Heart right ventricle (tissue), 16 donors: ENCODE measurements around the gene RPN1. TPM values are rescaled to one million over a fixed set of nuclear protein-coding genes. Genes with fewer than 3 reads are reported as not detected.

Source experiments
- ATAC-seq, 8 donors: fragments of 200-7000 bp; cut with Tn5 transposase; one replicate each; pipeline ENCODE4 v1.9.1; 2020; ENCODE audit warnings: mild to moderate bottlenecking in 8 of 8, moderate library complexity in 8 of 8, moderate number of reproducible peaks in 1 of 8
- DNase-seq, 2 donors: peaks; one replicate each; pipeline ENCODE4 v3.0.0-alpha.2; 2020
- H3K27ac ChIP-seq, 10 donors: fragments of 200-600 bp; sonication (generic) in 2 of 10; one replicate each; pipeline versions ENCODE4 v1.5.0 to v1.8.0; 2020 to 2022; ENCODE audit warnings: mild to moderate bottlenecking in 3 of 10
- H3K27me3 ChIP-seq, 7 donors: fragments of 200-600 bp; one replicate each; pipeline ENCODE4 v1.8.0; 2021 to 2022; ENCODE audit warnings: mild to moderate bottlenecking in 2 of 7
- H3K36me3 ChIP-seq, 9 donors: fragments of 200-600 bp; sonication (generic) in 1 of 9; one replicate each; pipeline versions ENCODE4 v1.5.0 to v1.8.0; 2020 to 2022; ENCODE audit warnings: mild to moderate bottlenecking in 2 of 9
- H3K4me1 ChIP-seq, 9 donors: fragments of 200-600 bp; sonication (generic) in 1 of 9; one replicate each; pipeline versions ENCODE4 v1.5.0 to v1.8.0; 2020 to 2022; ENCODE audit warnings: mild to moderate bottlenecking in 4 of 9
- H3K4me3 ChIP-seq, 10 donors: fragments of 200-600 bp; sonication (generic) in 2 of 10; one replicate each; pipeline versions ENCODE4 v1.5.0 to v1.8.0; 2020 to 2022; ENCODE audit warnings: mild to moderate bottlenecking in 7 of 10, moderate library complexity in 2 of 10
- H3K9me3 ChIP-seq, 11 donors: fragments of 200-600 bp in 10 of 11; sonication (generic) in 2 of 11; one replicate each; pipeline versions ENCODE4 v1.5.0 to v1.8.0; 2013 to 2022; ENCODE audit warnings: mild to moderate bottlenecking in 2 of 11, control low read depth in 1 of 11, moderate library complexity in 1 of 11
- CTCF ChIP-seq, 9 donors: fragments of 200-600 bp; sonication (generic) in 2 of 9; IDR thresholded peaks; one replicate each; pipeline versions ENCODE4 v1.5.0 to v1.8.0; 2021 to 2022; ENCODE audit warnings: antibody characterized with exemption in 9 of 9, mild to moderate bottlenecking in 5 of 9, moderate library complexity in 1 of 9
- WGBS, 2 donors: extraction: QIAGEN DNeasy Blood & Tissue Kit; methylation state at CpG; one replicate each; pipeline ENCODE4 v1.1.7; 2013; ENCODE audit warnings: inconsistent platforms in 1 of 2; 5-methylcytosine and 5-hydroxymethylcytosine counted together
- intact Hi-C, 10 donors: fragments of 100-400 bp; cut with DNase I; formaldehyde crosslinking; loops; one replicate each; pipeline versions ENCODE4 v1.11.1 to v1.14.2; 2022
- polyA plus RNA-seq, 2 donors: library from polyadenylated mRNA; stranded (reverse); fragments of 200-250 nt; gene quantifications; one replicate each; pipeline ENCODE4 v1.2.3, GENCODE V29; 2013
- total RNA-seq, 10 donors: library from RNA; stranded (reverse); fragmentation: NEBNext Ultra II Directional in 3 of 10; extraction: Animal tissue kit (Norgen Biotek cat#: 25700) in 3 of 10; gene quantifications; one replicate each; pipeline versions ENCODE4 v1.2.1 to v1.2.4, GENCODE V29; 2021 to 2023
- donor health status: Arrhythmogenic right ventricular cardiomyopathy.
- donor health status: ischemic (EF 13 %, LVEDD 7.1; RV severe dilation, severe dysfunction).
- donor health status: healthy with polysubstance abuse.
- donor health status: DM: no; HTN: yes; CAD: no.
- donor health status: DM: no; HTN: no; CAD: no.
- donor health status: ischemic (EF 25% LVEDD 6.9; RV normal size, moderate dysfunction).
- donor health status: ischemic (EF 25% LVEDD 5.7; RV mildly dilated, moderate dysfunction).
- donor health status: healthy.
- donor health status: DM: yes; HTN: yes; CAD: no.
- donor health status: Ischemic cardiomyopathy.
- donor health status: ischemic (EF 35%, LVEDD 5.7; RV mildly dilated, moderate dysfunction).
- donor health status: nonischemic (EF 11% LVEDD 7.7; RV severe dilation, severe dysfunction).
- donor health status: DM: yes; HTN: yes; CAD: no.
- donor health status: PGD.
- donor health status: ischemic (EF 29% LVEDD 5.4; RV normal size, mild dysfunction).
- donor health status: nonischemic (EF 23%, LVEDD 6.1; RV moderate dilation, normal function).

The RPN1 gene
- total and polyA plus RNA-seq, 12 donors = 44.3 to 238 (median 83.6) TPM

DNA sequence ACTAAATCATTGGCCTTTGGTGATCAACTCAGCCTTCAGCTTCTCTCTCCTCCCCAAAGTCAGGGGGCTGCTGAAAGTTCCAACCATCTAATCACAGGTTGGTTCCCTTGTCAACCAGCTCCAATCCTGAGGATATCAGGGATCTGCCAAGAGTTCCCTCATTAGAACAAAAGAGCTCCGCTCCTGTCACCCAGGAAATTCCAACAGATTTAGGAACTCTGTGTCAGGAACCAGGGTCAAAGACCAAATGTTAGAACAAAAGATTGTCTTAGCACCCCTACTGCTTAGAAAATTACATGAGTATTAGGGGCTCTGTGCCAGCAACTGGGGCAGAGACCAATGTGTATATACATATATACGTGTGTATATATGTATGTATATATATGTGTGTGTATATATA, 43.1 kb upstream of the RPN1 start:
- Histone ChIP-seq H3K36me3 (no peaks in the 10 kb centered on the region), H3K27me3 (no peaks in the 10 kb centered on the region), H3K4me1 (peaks cover 0 to 14% (median 0%) of the 10 kb centered on the region in 9 donors), H3K27ac (no peak overlapping the region), H3K9me3 (no peaks in the 10 kb centered on the region), H3K4me3 (no peak overlapping the region)
- DNase-seq (no peak), ATAC-seq (no peak)
- intact Hi-C loops = loop anchor here in 1 of 10 donors (2.0 kb wide), 1 partner anchor 63 kb away; no protein-coding TSS in a partner anchor
- 0 to 46% methylated on average over 2 of the region's 2 CpGs for WGBS, 2 donors
- no peak for TF ChIP-seq CTCF (IDR thresholded peaks at IDR 0.05)

DNA sequence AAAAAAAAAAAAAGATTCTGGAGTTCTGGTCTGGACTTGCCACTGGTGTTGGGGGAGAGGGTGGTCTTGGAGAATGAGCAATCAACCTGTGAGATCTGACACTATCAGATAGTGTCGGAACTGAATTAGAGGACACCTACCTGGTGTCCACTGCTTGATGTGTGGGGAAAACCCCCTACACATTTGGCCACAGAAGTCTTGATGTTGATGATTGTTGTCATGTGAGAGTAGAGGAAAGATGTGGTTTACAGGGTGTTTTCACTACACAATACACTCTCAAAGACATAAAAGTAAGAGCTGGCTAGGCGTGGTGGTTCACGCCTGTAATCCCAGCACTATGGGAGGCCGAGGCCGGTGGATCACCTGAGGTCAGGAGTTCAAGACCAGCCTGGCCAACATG, 38.4 kb upstream of the RPN1 start:
- Histone ChIP-seq H3K27me3 (no peaks in the 10 kb centered on the region), H3K4me3 (no peak overlapping the region), H3K9me3 (no peaks in the 10 kb centered on the region), H3K27ac (no peak overlapping the region), H3K36me3 (no peaks in the 10 kb centered on the region), H3K4me1 (peaks cover 0 to 3% (median 0%) of the 10 kb centered on the region in 9 donors)
- intact Hi-C loops = loop anchor here in 3 of 10 donors (5.0 to 10.0 kb wide), 4 partner anchors 106 to 186 kb away; partner anchors contain the start of gene ACAD9 (in 1 of the 3)
- TF ChIP-seq CTCF (IDR thresholded peaks at IDR 0.05) = no peak
- ATAC-seq = no peak
- WGBS, 2 donors = 93 to 97% methylated on average over 5 of the region's 5 CpGs
- no peak for DNase-seq

GRCh38 chr3:128686465-128686864, 35.8 kb upstream of the RPN1 start:
- intact Hi-C loops = loop anchor here in 3 of 10 donors (5.0 to 10.0 kb wide), 4 partner anchors 108 to 188 kb away; partner anchors contain the start of gene ACAD9 (in 1 of the 3)
- Histone ChIP-seq H3K4me3 (no peak overlapping the region), H3K9me3 (no peaks in the 10 kb centered on the region), H3K27ac (no peak overlapping the region), H3K4me1 (peaks cover 0 to 12% (median 2%) of the 10 kb centered on the region in 9 donors), H3K27me3 (no peaks in the 10 kb centered on the region), H3K36me3 (no peaks in the 10 kb centered on the region)
- ATAC-seq (no peak), DNase-seq (no peak)
- no peak for TF ChIP-seq CTCF (IDR thresholded peaks at IDR 0.05)
- WGBS, 2 donors = 96 to 98% methylated on average over 8 of the region's 8 CpGs

DNA sequence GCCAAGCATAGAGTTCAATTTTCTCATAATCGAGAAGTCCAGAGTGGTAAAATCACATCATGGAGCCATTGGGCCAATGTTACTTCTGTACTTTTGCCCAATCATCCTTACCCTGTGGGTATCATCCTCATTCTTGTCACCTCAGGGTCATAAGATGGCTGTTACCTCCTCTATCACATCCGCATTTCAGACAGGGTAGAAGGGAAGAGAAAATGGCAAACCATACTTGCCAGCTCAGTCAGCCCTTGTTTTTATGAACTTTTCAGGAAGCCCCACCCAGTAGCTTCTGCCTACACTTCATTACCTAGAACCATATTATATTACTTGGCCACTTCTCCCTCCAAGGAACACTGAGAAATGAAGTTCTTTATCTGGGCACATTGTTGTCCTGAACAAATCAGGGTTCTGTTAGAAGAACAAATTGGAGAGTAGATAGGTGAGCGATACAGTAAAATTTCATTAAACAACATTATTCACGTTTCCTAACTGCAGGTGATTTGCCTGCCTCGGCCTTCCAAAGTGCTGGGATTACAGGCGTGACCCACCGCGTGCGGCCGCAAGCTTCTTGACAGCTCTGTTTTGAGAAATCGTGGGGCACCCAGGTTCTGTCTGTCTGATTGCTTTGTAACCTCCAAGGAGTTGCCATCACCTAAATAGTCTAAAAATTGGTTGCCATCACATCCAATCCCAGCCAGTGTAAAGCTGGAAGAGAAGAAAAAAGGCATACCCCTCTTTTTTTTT, 34.5 kb upstream of the RPN1 start:
- H3K27ac ChIP-seq = no peak overlapping the region
- H3K4me1 ChIP-seq = peaks cover 0 to 17% (median 7%) of the 10 kb centered on the region in 9 donors
- no peaks in the 10 kb centered on the region for H3K27me3 ChIP-seq
- no peak overlapping the region for H3K4me3 ChIP-seq
- ATAC-seq (no peak), DNase-seq (no peak)
- WGBS, 2 donors = 90 to 92% methylated on average over 11 of the region's 11 CpGs
- TF ChIP-seq CTCF (IDR thresholded peaks at IDR 0.05) = no peak
- intact Hi-C loops = loop anchor here in 8 of 10 donors (5.0 to 10.0 kb wide), 6 partner anchors 42 to 190 kb away; partner anchors contain the start of genes ACAD9 (in 1 of the 8) and RAB7A (in 1 of the 8)
- no peaks in the 10 kb centered on the region for H3K9me3 ChIP-seq
- H3K36me3 ChIP-seq = no peaks in the 10 kb centered on the region
